Measurements from ENCODE around the gene KRABD2.

GRCh38 chr17:8392274-8392673, 15.8 kb upstream of the KRABD2 start:
- TF ChIP-seq CTCF (conservative IDR thresholded peaks at IDR 0.05; ENCODE audit: low read depth, low read length), result no peak
- no peak for TF ChIP-seq EZH2 (IDR thresholded peaks at IDR 0.05; ENCODE audit: borderline replicate concordance, low read depth, low read length, poor library complexity, severe bottlenecking)
